KOPT-K1 (cell line): ENCODE results near the gene FBXO10.
"Not testable (repeated sequence)": the region's sequence is repeated elsewhere in the genome, so short reads cannot be mapped to it uniquely, and the experiment has no call there.

Source experiments
- H3K27ac ChIP-seq: fragments of 200-600 bp; sonication (generic); 2 replicates; pipeline ENCODE4 v1.5.1; 2016; ENCODE audit warnings: antibody characterized with exemption, mild to moderate bottlenecking, low read depth, low read length; ENCODE audit not compliant: poor library complexity, severe bottlenecking
- H3K36me3 ChIP-seq: fragments of 200-600 bp; sonication (generic); 2 replicates; pipeline ENCODE4 v1.5.1; 2017; ENCODE audit warnings: antibody characterized with exemption, mild to moderate bottlenecking, low read length, moderate library complexity; ENCODE audit not compliant: insufficient read depth
- H3K9me3 ChIP-seq: fragments of 200-600 bp; sonication (generic); 2 replicates; pipeline ENCODE4 v1.5.1; 2017; ENCODE audit warnings: antibody characterized with exemption, low read length, mild to moderate bottlenecking; ENCODE audit not compliant: insufficient read depth, poor library complexity, severe bottlenecking

FBXO10 gene

DNA sequence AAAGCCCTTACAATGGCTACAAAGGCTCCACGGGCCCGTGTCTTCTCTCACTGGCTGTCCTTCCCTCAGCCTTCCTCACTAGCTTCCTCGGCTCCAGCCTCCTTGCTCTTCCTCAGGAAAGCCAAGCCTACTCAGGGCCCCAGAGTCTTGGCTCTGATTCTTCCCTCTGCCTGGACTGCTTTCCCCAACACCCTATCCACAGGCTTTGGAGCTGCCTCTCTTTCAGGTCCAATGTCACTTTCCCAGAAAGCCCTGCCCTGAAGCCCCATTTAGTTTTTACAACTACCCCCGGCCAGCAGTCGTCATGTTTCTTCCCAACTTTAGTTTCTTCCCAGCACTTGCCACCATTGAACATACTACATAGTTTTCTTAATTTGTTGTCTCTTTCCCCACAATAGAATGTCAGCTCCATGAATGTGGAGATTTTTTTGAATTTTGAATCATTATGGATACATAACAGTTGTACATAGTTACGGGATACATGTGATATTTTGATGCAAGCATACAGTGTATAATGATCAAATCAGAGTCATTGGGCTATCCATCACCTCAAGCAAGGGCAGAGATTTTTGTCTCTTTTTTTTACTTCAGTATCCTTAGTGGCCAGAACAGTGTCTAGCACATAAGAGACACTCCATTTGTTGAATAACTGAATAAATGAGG is 33.7 kb upstream of the FBXO10 start:
- no peak overlapping the region for H3K27ac ChIP-seq
- no peaks in the 10 kb centered on the region for H3K9me3 ChIP-seq
- H3K36me3 ChIP-seq, result no peaks in the 10 kb centered on the region

DNA sequence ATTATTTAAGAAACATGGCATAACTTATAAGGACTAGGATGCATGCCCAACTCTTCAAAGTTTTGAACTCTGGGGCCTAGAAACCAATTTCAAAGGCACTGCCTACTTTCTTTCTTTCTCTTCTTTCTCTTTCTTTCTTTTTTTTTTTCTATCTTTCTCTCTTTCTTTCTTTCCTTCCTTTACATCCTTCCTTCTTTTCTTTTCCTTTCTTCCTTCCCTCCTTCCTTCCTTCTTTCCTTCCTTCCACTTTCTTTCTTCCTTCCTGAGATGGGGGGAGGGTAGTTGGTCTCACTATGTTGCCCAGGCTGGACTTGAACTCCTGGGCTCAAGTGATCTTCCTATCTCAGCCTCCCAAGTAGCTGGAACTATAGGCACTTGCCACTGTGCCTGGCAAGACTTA is 32.1 kb upstream of the FBXO10 start:
- Histone ChIP-seq H3K36me3 (no peaks in the 10 kb centered on the region), H3K27ac (no peak overlapping the region)

DNA sequence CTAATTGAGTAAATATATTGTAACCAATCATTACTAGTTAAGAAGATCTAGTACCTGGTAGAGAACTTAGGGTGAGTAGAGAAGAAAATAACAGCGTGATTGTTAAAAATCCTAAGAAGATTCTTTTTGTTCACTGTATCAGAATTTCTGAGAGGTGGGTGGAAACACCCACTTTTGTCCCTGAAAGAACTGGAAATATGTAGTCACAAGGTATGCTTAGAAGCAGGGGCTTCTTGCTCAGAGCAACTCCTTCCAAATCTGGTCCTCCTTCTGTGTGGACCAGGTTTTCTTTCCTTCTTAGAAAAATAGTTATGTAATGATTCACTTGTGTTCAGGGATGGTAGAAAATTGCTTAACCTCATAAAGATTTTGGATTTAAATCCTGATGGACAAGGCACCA is 28.1 kb upstream of the FBXO10 start:
- H3K36me3 ChIP-seq, result no peaks in the 10 kb centered on the region
- no peaks in the 10 kb centered on the region for H3K9me3 ChIP-seq
- H3K27ac ChIP-seq, result no peak overlapping the region

More for the DNA sequence above, 32.1 kb upstream of the FBXO10 start:
- H3K9me3 ChIP-seq, result no peaks in the 10 kb centered on the region

DNA sequence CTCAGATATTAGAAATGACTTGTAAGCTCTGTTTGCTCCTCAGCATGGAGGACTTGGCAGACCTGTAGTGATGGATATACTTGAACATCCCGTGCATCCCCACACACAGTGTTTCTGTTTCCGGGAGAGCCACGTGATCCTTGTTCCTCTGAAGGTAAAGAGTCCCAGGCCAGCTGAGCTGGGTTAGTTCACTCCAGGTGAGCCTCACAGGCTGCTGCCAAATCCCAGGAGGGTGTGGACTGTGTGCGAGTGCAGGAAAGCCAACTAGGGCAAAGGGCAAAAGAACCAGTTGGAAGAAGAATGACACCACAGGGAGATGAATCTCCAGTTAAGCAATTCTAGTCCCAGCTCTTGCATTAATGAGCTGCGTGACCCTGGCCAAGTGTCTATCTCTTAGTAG is 26.6 kb upstream of the FBXO10 start:
- H3K27ac ChIP-seq, result no peak overlapping the region
- H3K9me3 ChIP-seq, result no peaks in the 10 kb centered on the region

DNA sequence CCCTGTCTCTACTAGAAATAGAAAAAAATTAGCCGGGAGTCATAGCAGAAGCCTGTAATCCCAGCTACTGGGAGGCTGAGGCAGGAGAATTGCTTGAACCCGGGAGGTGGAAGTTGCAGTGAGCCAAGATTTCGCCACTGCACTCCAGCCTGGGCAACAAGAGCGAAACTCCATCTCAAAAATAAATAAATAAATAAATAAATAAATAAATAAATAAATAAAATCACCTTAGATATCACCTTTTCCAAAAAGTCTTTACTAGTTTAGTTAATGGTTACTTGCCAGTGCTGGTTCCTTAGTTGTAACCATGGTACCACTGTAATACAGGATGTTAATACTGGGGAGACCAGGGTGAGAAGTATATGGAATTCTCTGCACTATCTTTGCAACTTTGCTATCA is 25.9 kb upstream of the FBXO10 start:
- H3K36me3 ChIP-seq, H3K9me3 ChIP-seq: not testable (repeated sequence)

More for the DNA sequence above, 26.6 kb upstream of the FBXO10 start:
- no peaks in the 10 kb centered on the region for H3K36me3 ChIP-seq

DNA sequence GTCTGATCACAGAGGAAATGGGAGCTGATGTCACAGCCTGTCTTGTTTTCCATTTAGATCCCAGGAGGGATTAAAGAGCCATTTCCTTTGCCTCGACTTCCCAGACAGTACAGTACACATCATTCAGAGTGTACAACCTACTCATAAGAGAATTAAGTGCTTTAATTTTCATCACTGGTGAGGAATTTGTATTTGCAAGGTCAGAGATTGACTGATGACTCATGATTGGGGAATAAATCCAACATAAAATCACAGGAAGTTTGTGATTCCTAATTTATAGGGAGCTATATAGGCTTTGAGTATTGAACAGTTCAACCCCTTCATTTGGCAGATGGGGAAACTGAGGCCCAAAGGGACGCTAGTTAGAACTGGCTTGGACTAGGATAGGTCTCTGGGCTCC is 20.3 kb upstream of the FBXO10 start:
- H3K36me3 ChIP-seq, result no peaks in the 10 kb centered on the region

More for the DNA sequence above, 25.9 kb upstream of the FBXO10 start:
- H3K27ac ChIP-seq, result not testable (repeated sequence)

DNA sequence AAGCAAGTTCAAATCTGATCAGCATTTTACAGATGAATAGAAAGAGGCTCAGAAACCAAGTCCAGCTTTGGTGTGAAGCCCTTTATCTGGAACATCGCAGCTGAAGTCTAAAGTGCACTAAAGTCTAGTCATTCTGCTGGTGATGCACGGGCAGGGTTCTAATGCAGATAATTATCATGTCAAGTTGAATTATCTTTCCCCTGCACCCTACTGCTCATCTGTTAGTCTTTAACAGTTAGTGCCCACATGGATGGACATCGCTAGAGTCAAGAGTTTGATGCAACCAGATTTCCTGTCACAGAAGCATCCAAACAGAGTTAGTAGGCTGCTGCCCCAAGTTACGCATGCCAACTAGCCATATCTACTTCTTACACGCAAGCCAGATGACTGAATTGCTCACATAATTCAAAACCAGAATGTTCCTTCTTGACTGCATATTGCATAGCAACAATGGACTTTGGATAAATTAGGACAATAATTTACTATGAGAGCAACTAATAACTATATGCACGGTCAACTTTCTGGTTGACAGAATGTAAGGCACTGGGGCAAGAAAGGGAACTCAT is 17.8 kb upstream of the FBXO10 start:
- peaks cover 13% of the 10 kb centered on the region for H3K36me3 ChIP-seq
- no peak overlapping the region for H3K27ac ChIP-seq
- no peaks in the 10 kb centered on the region for H3K9me3 ChIP-seq

More for the DNA sequence above, 20.3 kb upstream of the FBXO10 start:
- Histone ChIP-seq H3K9me3 (no peaks in the 10 kb centered on the region), H3K27ac (no peak overlapping the region)

DNA sequence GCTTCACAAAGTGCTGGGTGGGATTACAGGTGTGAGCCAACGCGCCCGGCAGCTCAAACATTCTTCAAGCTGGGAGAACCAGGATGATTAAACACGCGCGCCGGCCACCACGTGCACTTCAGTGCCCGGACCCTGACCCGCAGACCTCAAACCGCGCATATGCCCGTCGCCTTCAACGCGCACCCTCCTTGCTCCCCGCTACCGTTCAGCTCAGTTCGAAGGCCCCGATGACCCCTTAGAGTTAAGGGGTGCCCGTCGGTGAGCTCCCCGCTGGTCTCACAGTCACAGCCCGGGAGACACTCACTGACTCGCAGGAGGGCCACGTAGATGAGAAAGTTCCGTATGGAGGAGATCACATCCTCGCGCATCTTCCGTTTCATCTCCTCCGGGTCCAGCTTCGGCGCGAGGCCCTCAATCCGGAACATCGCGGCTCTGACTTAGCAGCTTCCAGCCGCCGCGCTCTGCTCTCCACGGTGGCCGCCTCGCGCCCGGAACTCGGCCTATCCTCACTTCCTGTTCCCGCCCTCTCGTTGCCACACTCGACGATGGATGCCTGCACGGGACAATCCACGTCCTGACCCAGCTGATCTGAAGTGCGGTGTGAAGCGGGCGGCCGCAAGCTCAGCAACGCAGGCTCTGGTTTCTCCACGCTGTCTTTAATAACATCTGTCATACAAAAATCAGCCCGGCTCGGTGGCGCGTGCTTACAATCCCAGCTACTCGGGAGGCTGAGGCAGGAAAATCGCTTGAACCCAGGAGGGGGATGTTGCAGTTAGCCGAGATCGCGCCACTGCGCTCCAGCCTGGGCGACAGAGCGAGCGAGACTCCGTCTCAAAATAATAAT is 16.1 kb upstream of the FBXO10 start, which contains the start of gene TOMM5:
TOMM5 (minus strand) TSS at position 490 of the 844 bp plus-strand sequence; CDS start at position 425, 65 bp downstream.
- peaks cover 29% of the 10 kb centered on the region for H3K36me3 ChIP-seq
- H3K27ac ChIP-seq, result peak within 1 kb of the TSS; percentile 89
- no peaks in the 10 kb centered on the region for H3K9me3 ChIP-seq

DNA sequence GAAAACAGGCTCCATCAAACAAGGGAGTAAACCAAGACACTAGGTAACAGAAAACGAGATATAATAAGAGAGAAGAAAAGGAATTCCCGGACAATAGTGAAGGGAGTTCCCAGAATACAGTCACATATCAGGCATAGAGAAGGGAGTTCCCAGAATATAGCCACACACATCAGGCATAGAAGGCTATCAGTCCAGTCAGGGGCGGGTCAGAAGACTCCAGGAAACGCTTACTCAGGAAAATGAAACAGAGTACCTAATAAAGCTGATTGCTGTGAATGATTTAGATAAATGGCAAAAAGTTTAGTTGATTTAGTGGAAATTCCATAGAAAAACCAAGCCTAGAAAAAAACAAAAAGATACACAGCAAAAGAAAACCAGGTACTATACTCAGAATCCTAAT is 11.3 kb upstream of the FBXO10 start:
- H3K36me3 ChIP-seq, result peaks cover 77% of the 10 kb centered on the region

DNA sequence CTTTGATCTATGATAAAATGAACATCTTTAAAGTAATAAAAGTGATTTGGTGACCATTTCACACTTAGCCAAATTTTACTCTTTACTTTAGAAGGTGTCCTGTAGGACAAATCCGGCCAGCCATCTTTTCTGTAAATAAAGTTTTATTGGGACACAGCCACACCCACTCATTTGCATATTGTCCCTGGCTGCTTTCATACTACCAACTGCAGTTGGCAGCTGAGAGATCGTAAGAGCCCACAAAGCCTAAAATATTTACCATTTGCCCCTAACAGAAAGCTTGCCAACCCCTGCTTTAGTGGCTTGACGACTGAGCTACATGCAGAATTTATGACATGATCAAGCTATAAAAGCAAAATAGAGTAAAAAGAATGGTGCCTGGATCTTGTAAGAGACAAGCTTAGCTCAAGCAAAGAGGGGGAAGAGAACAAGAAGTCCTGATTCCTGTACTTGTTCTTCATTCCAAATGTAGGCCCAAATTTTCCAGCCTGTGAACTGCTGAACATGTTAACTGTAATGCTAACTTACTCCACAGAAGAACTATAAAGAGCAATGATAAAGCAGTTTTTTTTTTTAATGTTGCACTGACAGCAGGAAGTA is 7.4 kb upstream of the FBXO10 start:
- no peaks in the 10 kb centered on the region for H3K9me3 ChIP-seq
- H3K36me3 ChIP-seq, result peaks cover 99% of the 10 kb centered on the region
- no peak overlapping the region for H3K27ac ChIP-seq

More for the DNA sequence above, 11.3 kb upstream of the FBXO10 start:
- Histone ChIP-seq H3K27ac (no peak overlapping the region), H3K9me3 (no peaks in the 10 kb centered on the region)

DNA sequence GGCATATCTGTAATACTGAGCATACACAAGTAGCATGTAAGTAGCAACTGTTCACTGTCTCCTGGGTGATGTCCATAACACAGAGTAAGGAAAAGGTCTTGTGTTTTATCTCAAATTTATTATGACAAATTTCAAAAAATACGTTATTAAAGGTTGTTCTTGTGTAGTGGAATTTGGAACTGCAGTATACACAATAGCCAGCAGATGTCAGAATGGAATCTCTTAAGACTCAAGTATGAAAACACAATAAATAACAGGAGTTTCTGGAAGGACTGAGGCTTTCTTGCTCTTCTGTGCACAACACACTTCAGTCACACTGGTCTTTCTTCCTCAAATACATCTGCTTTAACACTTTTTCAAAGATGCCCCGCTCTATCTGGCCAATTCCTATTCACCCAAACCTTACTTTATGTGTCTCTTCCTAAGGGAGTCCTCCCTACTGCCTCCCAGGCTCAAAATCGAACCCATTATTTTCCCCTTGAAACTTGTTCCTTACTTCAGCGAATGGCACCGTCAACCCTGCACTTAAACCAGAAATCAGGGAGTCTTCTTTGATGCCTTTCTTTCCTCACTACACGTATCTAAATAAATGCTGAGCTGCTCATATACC is 6.5 kb upstream of the FBXO10 start:
- Histone ChIP-seq H3K27ac (no peak overlapping the region), H3K36me3 (peaks cover 96% of the 10 kb centered on the region), H3K9me3 (no peaks in the 10 kb centered on the region)

DNA sequence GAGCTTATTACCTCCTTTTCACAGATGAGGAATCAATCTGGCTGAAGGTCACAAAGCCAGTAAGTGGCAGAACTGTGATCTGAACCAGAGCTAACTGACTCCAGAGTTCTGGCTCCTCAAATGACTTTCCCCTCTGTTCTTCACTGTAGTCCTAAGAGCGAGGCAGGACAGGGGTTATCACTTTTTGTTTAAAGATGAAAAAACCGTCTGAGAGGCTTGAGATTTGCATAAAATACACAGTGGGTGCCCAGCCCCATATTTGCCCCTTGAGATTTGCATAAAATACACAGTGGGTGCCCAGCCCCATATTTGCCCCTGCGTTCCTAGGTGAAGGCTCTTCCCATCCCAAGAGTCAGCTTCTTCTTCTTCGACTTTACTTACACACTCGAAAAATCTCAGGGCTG is 667 bp downstream of the FBXO10 start:
- Histone ChIP-seq H3K9me3 (no peaks in the 10 kb centered on the region), H3K27ac (no peak overlapping the region), H3K36me3 (peaks cover 68% of the 10 kb centered on the region)

DNA sequence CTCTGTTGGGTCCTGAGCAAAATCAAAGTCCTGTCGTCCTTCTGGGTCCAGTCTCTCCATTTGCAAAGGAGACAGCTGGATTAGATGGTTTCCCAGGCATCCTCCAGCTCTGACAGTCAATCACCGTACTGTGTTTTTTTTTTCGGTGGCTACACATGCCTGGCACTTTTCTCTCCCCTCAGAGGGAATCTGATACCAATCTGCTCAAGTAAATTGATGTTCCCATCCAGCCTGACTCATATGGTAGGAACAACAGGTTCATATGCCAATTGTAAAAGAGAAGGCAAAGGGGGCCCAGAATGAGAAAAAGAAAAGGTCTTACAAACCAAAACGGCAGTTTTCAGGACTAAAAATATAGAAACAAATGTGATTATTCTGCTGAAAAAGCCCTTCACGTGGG is 1.2 kb downstream of the FBXO10 start:
- H3K36me3 ChIP-seq, result peaks cover 63% of the 10 kb centered on the region
- no peaks in the 10 kb centered on the region for H3K9me3 ChIP-seq
- no peak overlapping the region for H3K27ac ChIP-seq

DNA sequence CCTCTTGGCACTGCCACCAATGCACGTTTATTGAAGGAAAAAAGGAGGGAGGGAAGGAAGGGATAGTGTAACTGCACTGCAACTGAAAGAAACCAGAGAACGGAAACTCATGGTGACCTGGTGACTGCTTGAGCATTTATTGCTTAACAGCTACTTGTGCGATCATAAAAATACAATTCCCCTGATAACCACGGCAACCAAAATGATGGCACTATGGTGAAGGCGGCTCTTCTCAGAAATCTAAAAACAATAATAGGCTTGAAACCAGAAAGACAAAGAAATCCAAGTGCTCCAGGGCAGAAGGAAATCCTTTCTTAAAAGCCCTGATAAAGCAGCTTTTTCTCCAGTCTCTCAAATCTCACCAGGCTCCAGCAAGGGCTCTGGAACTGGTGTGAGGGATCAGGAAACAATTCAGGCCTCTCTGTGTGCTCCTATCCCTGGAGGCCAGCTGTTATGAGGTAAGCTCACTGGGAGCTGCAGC is 1.9 kb downstream of the FBXO10 start:
- H3K27ac ChIP-seq, result no peak overlapping the region
- peaks cover 61% of the 10 kb centered on the region for H3K36me3 ChIP-seq
- H3K9me3 ChIP-seq, result no peaks in the 10 kb centered on the region
